CD8-positive, alpha-beta memory T cell (primary cell): ENCODE measurements around the gene TIMM21. TPM values are rescaled to one million over a fixed set of nuclear protein-coding genes. Genes with fewer than 3 reads are reported as not detected.

Experiments
- CTCF ChIA-PET: fragments of 350-600 bp; sonication (Branson Sonifier 250); formaldehyde crosslinking; loops from one replicate; lab custom pipeline; 2021; ENCODE audit warnings: antibody characterized with exemption; lab: Charles Lee
- POLR2A ChIA-PET: fragments of 350-600 bp; sonication (Branson Sonifier 250); formaldehyde crosslinking; loops from one replicate; lab custom pipeline; 2021; ENCODE audit warnings: antibody characterized with exemption; lab: Charles Lee
- DNase-seq, 5 donors: peaks; one replicate each; pipeline versions ENCODE4 v3.0.0 to v3.0.0-alpha.2; 2020 to 2022; ENCODE audit warnings: mixed read lengths in 1 of 5
- H3K27ac ChIP-seq: one replicate; pipeline ENCODE4 v1.7.0; 2013; ENCODE audit warnings: low read depth, mild to moderate bottlenecking, low read length, moderate library complexity
- H3K27me3 ChIP-seq: 2 replicates; pipeline ENCODE4 v1.7.0; 2013; ENCODE audit warnings: low read length, mild to moderate bottlenecking; ENCODE audit not compliant: insufficient read depth, poor library complexity, severe bottlenecking
- H3K36me3 ChIP-seq: 2 replicates; pipeline ENCODE4 v1.7.0; 2013; ENCODE audit warnings: mild to moderate bottlenecking, low read length, moderate library complexity; ENCODE audit not compliant: insufficient read depth
- H3K4me1 ChIP-seq: 2 replicates; pipeline ENCODE4 v1.7.0; 2013; ENCODE audit warnings: mild to moderate bottlenecking, low read length, moderate library complexity; ENCODE audit not compliant: insufficient read depth
- H3K4me3 ChIP-seq: 2 replicates; pipeline ENCODE4 v1.7.0; 2013; ENCODE audit warnings: mild to moderate bottlenecking, low read length
- H3K9me3 ChIP-seq: 2 replicates; pipeline ENCODE4 v1.7.0; 2013; ENCODE audit warnings: mild to moderate bottlenecking, low read length
- H3K27ac Mint-ChIP-seq, 8 donors: one replicate each; pipeline ENCODE4 v1.8.0; 2020 to 2021; ENCODE audit warnings: mixed read lengths in 8 of 8, mild to moderate bottlenecking in 6 of 8, inconsistent platforms in 3 of 8, moderate library complexity in 3 of 8
- H3K27me3 Mint-ChIP-seq, 2 donors: one replicate each; pipeline ENCODE4 v1.8.0; 2020 to 2021; ENCODE audit warnings: mixed read lengths in 2 of 2, mild to moderate bottlenecking in 1 of 2, moderate library complexity in 1 of 2
- H3K36me3 Mint-ChIP-seq, 3 donors: one replicate each; pipeline ENCODE4 v1.8.0; 2020 to 2021; ENCODE audit warnings: mixed read lengths in 3 of 3, inconsistent platforms in 1 of 3, mild to moderate bottlenecking in 1 of 3
- H3K4me1 Mint-ChIP-seq, 3 donors: one replicate each; pipeline ENCODE4 v1.8.0; 2020 to 2021; ENCODE audit warnings: mixed read lengths in 3 of 3, inconsistent platforms in 1 of 3, mild to moderate bottlenecking in 1 of 3
- H3K4me3 Mint-ChIP-seq, 7 donors: one replicate each; pipeline ENCODE4 v1.8.0; 2020 to 2021; ENCODE audit warnings: mixed read lengths in 7 of 7, mild to moderate bottlenecking in 6 of 7, moderate library complexity in 4 of 7, inconsistent platforms in 2 of 7
- H3K9me3 Mint-ChIP-seq, 5 donors: one replicate each; pipeline ENCODE4 v1.8.0; 2020 to 2022; ENCODE audit warnings: mixed read lengths in 5 of 5, mild to moderate bottlenecking in 3 of 5, moderate library complexity in 2 of 5, inconsistent platforms in 1 of 5
- polyA plus RNA-seq: library from polyadenylated mRNA; unstranded; fragments of 300-500 nt; fragmentation: Illumina TruSeq; gene quantifications from one replicate; pipeline ENCODE4 v1.2.3, GENCODE V29; 2021
- total RNA-seq, 2 experiments: library from RNA; stranded (reverse); gene quantifications; one replicate each; pipeline ENCODE4 v1.2.3, GENCODE V29; 2021

The TIMM21 gene
- total and polyA plus RNA-seq, 3 experiments from 2014 or later = 21.9 to 59.8 (median 59.4) TPM

DNA sequence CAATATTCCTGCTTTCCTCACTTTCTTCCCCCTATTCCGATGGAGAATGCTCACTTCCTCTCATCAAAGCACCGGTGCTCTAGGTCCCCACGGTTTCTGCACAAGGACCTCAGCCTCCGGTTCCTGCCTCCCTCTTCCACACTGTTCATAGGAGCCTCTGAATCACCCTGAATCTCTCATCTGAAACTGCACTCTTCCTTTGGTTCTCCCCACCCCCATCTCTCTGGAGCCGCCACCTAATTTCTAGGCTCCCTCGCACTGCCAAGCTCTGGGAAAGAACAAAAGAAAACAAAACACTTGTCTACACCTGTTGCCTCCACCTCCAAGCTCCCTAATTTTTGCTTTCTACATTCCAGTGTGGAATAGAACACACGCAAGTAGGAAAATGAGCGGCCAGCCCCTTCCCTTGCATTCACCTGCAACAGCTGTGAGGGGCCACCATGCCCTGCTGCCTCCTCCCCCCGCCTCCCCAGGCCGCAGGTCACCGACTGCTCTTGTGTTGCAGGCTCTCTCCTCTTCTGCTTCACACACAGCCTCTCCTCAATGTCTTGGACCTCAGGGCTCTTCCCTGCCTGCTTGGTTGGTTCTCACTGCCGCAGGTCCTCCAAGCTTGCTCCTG is 10.3 kb upstream of the TIMM21 start:
- H3K9me3 ChIP-seq = no peaks in the 10 kb centered on the region

DNA sequence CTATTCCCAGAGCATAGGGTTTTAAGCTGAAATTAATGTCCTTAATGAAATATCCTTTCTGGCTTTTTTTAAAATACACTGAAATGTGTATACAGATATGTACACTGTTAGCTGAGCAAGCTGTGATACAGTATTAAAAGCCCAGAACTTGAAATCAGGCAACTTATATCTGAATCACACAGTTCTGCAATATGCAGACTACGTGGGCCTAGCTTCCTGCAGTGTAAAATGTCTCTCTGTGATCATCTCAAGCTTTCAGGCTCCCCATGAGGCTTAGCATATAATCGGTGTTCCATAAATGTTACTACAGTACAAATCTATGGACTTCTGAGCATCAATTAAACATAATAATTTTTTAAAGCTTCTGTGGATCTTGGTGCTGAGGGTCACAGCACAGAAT is 8.9 kb upstream of the TIMM21 start:
- Mint-ChIP-seq H3K27ac (no peak overlapping the region), H3K36me3 (peaks cover 0 to 1% (median 0%) of the 10 kb centered on the region in 3 donors), H3K27me3 (peaks cover 8 to 26% of the 10 kb centered on the region in 2 donors), H3K4me1 (no peaks in the 10 kb centered on the region), H3K9me3 (no peaks in the 10 kb centered on the region), H3K4me3 (no peak overlapping the region)
- H3K36me3 ChIP-seq = no peaks in the 10 kb centered on the region
- H3K9me3 ChIP-seq = no peaks in the 10 kb centered on the region
- H3K4me1 ChIP-seq = no peaks in the 10 kb centered on the region
- no peak overlapping the region for H3K4me3 ChIP-seq
- no peak for DNase-seq
- H3K27ac ChIP-seq = no peak overlapping the region
- POLR2A ChIA-PET = no interaction called here
- H3K27me3 ChIP-seq = no peaks in the 10 kb centered on the region
- CTCF ChIA-PET = no interaction called here

More for the DNA sequence above, 10.3 kb upstream of the TIMM21 start:
- Histone ChIP-seq H3K4me1 (no peaks in the 10 kb centered on the region), H3K27me3 (no peaks in the 10 kb centered on the region), H3K27ac (no peak overlapping the region), H3K4me3 (no peak overlapping the region), H3K36me3 (no peaks in the 10 kb centered on the region)
- no peak for DNase-seq
- ChIA-PET POLR2A (no interaction called here), CTCF (no interaction called here)
- Mint-ChIP-seq H3K36me3 (peaks cover 0 to 2% (median 0%) of the 10 kb centered on the region in 3 donors), H3K27ac (peak overlapping the region in 2 of 8 donors; percentile 2 to 16), H3K9me3 (no peaks in the 10 kb centered on the region), H3K4me3 (no peak overlapping the region), H3K27me3 (peaks cover 8 to 26% of the 10 kb centered on the region in 2 donors), H3K4me1 (no peaks in the 10 kb centered on the region)

DNA sequence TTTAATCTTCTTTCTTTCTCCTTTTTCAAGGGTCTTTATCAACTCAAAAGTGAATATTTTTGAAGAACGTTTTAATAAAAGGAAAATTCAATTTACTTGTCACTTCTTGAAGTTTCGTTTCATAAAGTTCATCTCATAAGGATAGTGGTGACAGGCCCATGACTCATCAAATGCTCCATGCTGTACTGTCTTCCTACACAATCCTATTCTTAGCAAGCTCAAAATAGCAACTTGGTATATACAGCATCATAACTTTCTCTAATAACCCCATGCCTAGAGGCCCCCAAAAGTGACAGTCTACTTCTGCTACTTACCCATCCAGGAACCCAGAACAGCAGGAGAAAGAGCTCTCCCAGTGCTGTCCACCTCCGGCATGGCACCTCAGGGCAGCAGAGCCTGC is 8.4 kb upstream of the TIMM21 start:
- H3K27ac Mint-ChIP-seq = no peak overlapping the region
- Histone ChIP-seq H3K4me1 (no peaks in the 10 kb centered on the region), H3K36me3 (no peaks in the 10 kb centered on the region), H3K27ac (no peak overlapping the region), H3K27me3 (no peaks in the 10 kb centered on the region), H3K9me3 (no peaks in the 10 kb centered on the region), H3K4me3 (no peak overlapping the region)
- no peak overlapping the region for H3K4me3 Mint-ChIP-seq
- peaks cover 0 to 1% (median 0%) of the 10 kb centered on the region in 3 donors for H3K36me3 Mint-ChIP-seq
- ChIA-PET POLR2A (no interaction called here), CTCF (no interaction called here)
- H3K9me3 Mint-ChIP-seq = no peaks in the 10 kb centered on the region
- no peak for DNase-seq
- peaks cover 8 to 26% of the 10 kb centered on the region in 2 donors for H3K27me3 Mint-ChIP-seq
- no peaks in the 10 kb centered on the region for H3K4me1 Mint-ChIP-seq

DNA sequence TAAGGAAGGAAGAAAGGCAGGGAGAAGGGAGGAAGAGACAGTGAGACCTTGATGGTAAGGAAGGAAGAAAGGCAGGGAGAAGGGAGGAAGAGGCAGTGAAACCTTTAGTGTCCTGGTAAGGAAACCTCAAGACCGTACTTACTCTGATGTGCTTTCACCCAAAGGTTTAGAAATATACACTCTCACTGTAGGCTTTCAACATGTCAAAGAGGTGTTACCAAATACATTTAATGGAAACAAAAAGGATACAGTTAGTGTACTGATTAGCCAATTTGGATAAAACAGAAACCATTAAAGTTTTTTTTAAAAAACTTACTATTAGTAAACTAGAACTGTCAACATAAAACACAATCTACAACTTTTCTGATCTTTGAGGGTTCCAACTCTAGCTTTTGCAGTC is 7.7 kb upstream of the TIMM21 start:
- no peaks in the 10 kb centered on the region for H3K36me3 ChIP-seq
- DNase-seq = no peak
- H3K4me3 Mint-ChIP-seq = no peak overlapping the region
- no peaks in the 10 kb centered on the region for H3K4me1 Mint-ChIP-seq
- H3K27ac Mint-ChIP-seq = no peak overlapping the region
- H3K27me3 ChIP-seq = no peaks in the 10 kb centered on the region
- ChIA-PET CTCF (no interaction called here), POLR2A (no interaction called here)
- no peaks in the 10 kb centered on the region for H3K9me3 ChIP-seq
- H3K27ac ChIP-seq = no peak overlapping the region
- H3K4me1 ChIP-seq = no peaks in the 10 kb centered on the region
- H3K4me3 ChIP-seq = no peak overlapping the region
- H3K9me3 Mint-ChIP-seq = no peaks in the 10 kb centered on the region
- peaks cover 0 to 1% (median 0%) of the 10 kb centered on the region in 3 donors for H3K36me3 Mint-ChIP-seq
- peaks cover 8 to 26% of the 10 kb centered on the region in 2 donors for H3K27me3 Mint-ChIP-seq

DNA sequence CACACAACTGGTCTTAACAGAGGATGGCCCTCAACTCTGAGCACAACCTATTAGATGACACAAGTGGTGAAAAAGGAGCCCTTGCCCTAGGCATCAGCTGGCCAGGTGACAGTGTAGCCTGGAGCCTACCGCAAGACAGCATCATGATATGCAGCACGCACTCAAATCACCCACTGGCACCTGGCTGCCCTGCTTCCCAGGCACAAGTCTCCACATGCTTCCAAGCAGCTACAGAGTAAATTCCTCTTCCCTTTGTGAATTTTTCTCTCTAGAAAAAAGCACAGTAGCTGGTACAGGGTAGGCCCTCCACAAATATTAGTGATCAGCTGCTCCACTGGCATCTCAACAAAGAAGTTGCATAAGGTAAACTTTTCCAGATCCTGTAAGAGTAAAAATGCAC is 6.7 kb upstream of the TIMM21 start:
- Histone ChIP-seq H3K4me1 (no peaks in the 10 kb centered on the region), H3K27me3 (no peaks in the 10 kb centered on the region), H3K36me3 (no peaks in the 10 kb centered on the region), H3K4me3 (no peak overlapping the region), H3K27ac (no peak overlapping the region), H3K9me3 (no peaks in the 10 kb centered on the region)
- H3K36me3 Mint-ChIP-seq = peaks cover 0 to 1% (median 0%) of the 10 kb centered on the region in 3 donors
- ChIA-PET POLR2A (no interaction called here), CTCF (no interaction called here)
- peaks cover 8 to 23% of the 10 kb centered on the region in 2 donors for H3K27me3 Mint-ChIP-seq
- H3K4me3 Mint-ChIP-seq = no peak overlapping the region
- peaks cover 2 to 4% (median 4%) of the 10 kb centered on the region in 3 donors for H3K4me1 Mint-ChIP-seq
- H3K9me3 Mint-ChIP-seq = no peaks in the 10 kb centered on the region
- DNase-seq = no peak
- no peak overlapping the region for H3K27ac Mint-ChIP-seq

DNA sequence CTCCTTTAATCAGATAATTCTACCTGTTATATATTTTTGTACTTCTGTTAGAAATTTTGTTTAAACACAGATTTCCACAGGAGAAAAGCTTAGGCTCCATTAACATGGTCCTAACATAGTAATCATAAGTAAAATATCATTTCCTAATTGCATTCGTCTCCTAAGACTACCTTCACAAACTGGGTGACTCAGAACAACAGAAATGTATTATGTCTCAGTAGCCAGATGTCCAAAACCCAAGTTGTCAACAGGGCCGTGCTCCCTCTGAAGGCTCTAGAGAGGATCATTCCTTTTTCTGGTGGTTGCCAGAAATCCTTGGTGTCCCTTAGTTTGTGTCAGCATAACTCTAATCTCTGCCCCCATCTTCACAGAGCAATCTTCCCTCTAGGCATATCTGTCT is 6.1 kb upstream of the TIMM21 start:
- H3K36me3 Mint-ChIP-seq = peaks cover 0 to 1% (median 0%) of the 10 kb centered on the region in 3 donors
- no peaks in the 10 kb centered on the region for H3K27me3 ChIP-seq
- no peak overlapping the region for H3K27ac Mint-ChIP-seq
- H3K9me3 ChIP-seq = no peaks in the 10 kb centered on the region
- ChIA-PET POLR2A (no interaction called here), CTCF (no interaction called here)
- H3K27ac ChIP-seq = no peak overlapping the region
- DNase-seq = no peak
- H3K36me3 ChIP-seq = no peaks in the 10 kb centered on the region
- peaks cover 3% of the 10 kb centered on the region for H3K4me1 ChIP-seq
- H3K9me3 Mint-ChIP-seq = no peaks in the 10 kb centered on the region
- H3K4me3 ChIP-seq = no peak overlapping the region
- peaks cover 7 to 10% (median 10%) of the 10 kb centered on the region in 3 donors for H3K4me1 Mint-ChIP-seq
- no peak overlapping the region for H3K4me3 Mint-ChIP-seq
- peaks cover 6 to 20% of the 10 kb centered on the region in 2 donors for H3K27me3 Mint-ChIP-seq

DNA sequence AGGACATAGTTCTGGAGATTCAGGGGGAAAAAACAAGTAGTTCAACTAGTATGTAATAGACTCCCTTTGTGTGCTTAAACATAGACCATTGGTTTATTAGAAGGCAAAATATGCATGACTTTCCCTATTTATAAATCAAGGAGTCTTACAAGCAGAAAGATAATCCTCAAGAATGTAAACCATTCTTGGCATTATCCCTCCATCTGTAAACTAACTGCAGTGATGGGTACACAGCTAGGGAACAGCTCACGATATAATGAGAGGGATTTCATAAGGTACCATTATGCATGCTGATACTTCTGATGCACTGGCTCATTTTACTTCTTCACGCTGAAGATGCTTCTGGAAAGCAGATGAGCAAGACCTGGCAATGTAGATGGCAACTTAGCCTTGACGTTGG is 1.6 kb upstream of the TIMM21 start:
- peaks cover 26% of the 10 kb centered on the region for H3K4me1 ChIP-seq
- peaks cover 4% of the 10 kb centered on the region for H3K36me3 ChIP-seq
- H3K9me3 Mint-ChIP-seq = peaks cover 0 to 1% (median 0%) of the 10 kb centered on the region in 5 donors
- peak overlapping the region; percentile 98 for H3K4me3 ChIP-seq
- H3K36me3 Mint-ChIP-seq = peaks cover 0 to 29% (median 0%) of the 10 kb centered on the region in 3 donors
- ChIA-PET CTCF (no interaction called here), POLR2A (no interaction called here)
- H3K27me3 Mint-ChIP-seq = peaks cover 0 to 3% of the 10 kb centered on the region in 2 donors
- H3K27ac Mint-ChIP-seq = peak overlapping the region; percentile 90 to 100 (median 99)
- DNase-seq = no peak
- no peaks in the 10 kb centered on the region for H3K27me3 ChIP-seq
- H3K27ac ChIP-seq = peak overlapping the region; percentile 99
- H3K4me3 Mint-ChIP-seq = peak overlapping the region; percentile 93 to 100 (median 94)
- no peaks in the 10 kb centered on the region for H3K9me3 ChIP-seq
- H3K4me1 Mint-ChIP-seq = peaks cover 35 to 52% (median 47%) of the 10 kb centered on the region in 3 donors

DNA sequence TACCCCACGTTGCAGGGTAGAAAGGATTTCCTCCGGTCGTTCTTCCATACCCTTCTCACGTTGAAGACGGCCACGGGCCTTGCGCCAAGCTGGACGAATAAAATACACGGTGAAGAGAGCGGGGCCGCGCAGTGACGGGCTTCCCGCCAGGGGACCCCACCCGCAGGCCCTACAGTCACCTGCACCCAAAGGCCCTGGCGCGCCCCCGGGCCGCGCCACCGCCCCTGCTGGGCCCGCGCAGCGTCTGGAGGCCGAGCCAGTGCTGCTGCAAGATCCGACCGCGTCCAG is 888 bp upstream of the TIMM21 start:
- Histone ChIP-seq H3K27ac (peak overlapping the region; percentile 99), H3K4me1 (peaks cover 26% of the 10 kb centered on the region), H3K4me3 (peak overlapping the region; percentile 98), H3K36me3 (peaks cover 4% of the 10 kb centered on the region), H3K9me3 (no peaks in the 10 kb centered on the region), H3K27me3 (no peaks in the 10 kb centered on the region)
- ChIA-PET CTCF (no interaction called here), POLR2A (no interaction called here)
- Mint-ChIP-seq H3K27ac (peak overlapping the region; percentile 94 to 100 (median 100)), H3K4me3 (peak overlapping the region; percentile 93 to 100 (median 94)), H3K36me3 (peaks cover 0 to 33% (median 3%) of the 10 kb centered on the region in 3 donors), H3K4me1 (peaks cover 39 to 56% (median 51%) of the 10 kb centered on the region in 3 donors), H3K27me3 (peaks cover 0 to 3% of the 10 kb centered on the region in 2 donors), H3K9me3 (peaks cover 0 to 1% (median 0%) of the 10 kb centered on the region in 5 donors)
- DNase-seq = no peak
